Neural progenitor cell (in vitro differentiated cells): ENCODE data around the gene ATF7IP. TPM values are rescaled to one million over a fixed set of nuclear protein-coding genes. Genes with fewer than 3 reads are reported as not detected.

ENCODE experiments used
- DNase-seq: peaks from one replicate; pipeline ENCODE4 v3.0.0-alpha.2; 2016; ENCODE audit warnings: low spot score
- H2AFZ ChIP-seq: fragments of 200-600 bp; sonication (generic); replicated peaks from 2 replicates; pipeline ENCODE4 v1.6.1; 2016; ENCODE audit warnings: antibody characterized with exemption
- H3F3A ChIP-seq: fragments of 200-600 bp; sonication (generic); 2 replicates; pipeline ENCODE4 v1.6.1; 2016; ENCODE audit warnings: antibody characterized with exemption, low read depth
- H3K27ac ChIP-seq: fragments of 200-600 bp; sonication (generic); 2 replicates; pipeline ENCODE4 v1.5.1; 2016; ENCODE audit warnings: mild to moderate bottlenecking
- H3K27me3 ChIP-seq: fragments of 200-600 bp; sonication (generic); 2 replicates; pipeline ENCODE4 v1.6.1; 2016; ENCODE audit warnings: mild to moderate bottlenecking, moderate library complexity
- H3K36me3 ChIP-seq: fragments of 200-600 bp; sonication (generic); 2 replicates; pipeline ENCODE4 v1.5.1; 2016
- H3K4me1 ChIP-seq: fragments of 200-600 bp; sonication (generic); 2 replicates; pipeline ENCODE4 v1.6.1; 2016; ENCODE audit warnings: mixed run types
- H3K4me2 ChIP-seq: fragments of 200-600 bp; sonication (generic); 2 replicates; pipeline ENCODE4 v1.6.1; 2016
- H3K4me3 ChIP-seq: fragments of 200-600 bp; sonication (generic); 2 replicates; pipeline ENCODE4 v1.5.1; 2016
- H3K79me2 ChIP-seq: fragments of 200-600 bp; sonication (generic); 2 replicates; pipeline ENCODE4 v1.6.1; 2016; ENCODE audit warnings: low read depth
- H3K9ac ChIP-seq: fragments of 200-600 bp; sonication (generic); 2 replicates; pipeline ENCODE4 v1.6.1; 2016
- H3K9me3 ChIP-seq: fragments of 200-600 bp; sonication (generic); 2 replicates; pipeline ENCODE4 v1.5.1; 2016; ENCODE audit warnings: low read depth
- H4K20me1 ChIP-seq: fragments of 200-600 bp; sonication (generic); 2 replicates; pipeline ENCODE4 v1.6.1; 2016; ENCODE audit warnings: low read depth
- H3K27ac Mint-ChIP-seq: 3 replicates; pipeline ENCODE4 v1.8.0; 2021; ENCODE audit warnings: mixed read lengths
- H3K27me3 Mint-ChIP-seq: 2 replicates; pipeline ENCODE4 v1.8.0; 2022; ENCODE audit warnings: low read depth, mild to moderate bottlenecking, inconsistent platforms, moderate library complexity, mixed read lengths; ENCODE audit not compliant: insufficient read depth
- H3K36me3 Mint-ChIP-seq: 3 replicates; pipeline ENCODE4 v1.8.0; 2021; ENCODE audit warnings: mixed read lengths
- H3K4me1 Mint-ChIP-seq: 3 replicates; pipeline ENCODE4 v1.8.0; 2021; ENCODE audit warnings: mixed read lengths
- H3K4me3 Mint-ChIP-seq: 3 replicates; pipeline ENCODE4 v1.8.0; 2021; ENCODE audit warnings: mild to moderate bottlenecking, moderate library complexity, mixed read lengths
- H3K9me3 Mint-ChIP-seq: 3 replicates; pipeline ENCODE4 v1.8.0; 2020; ENCODE audit warnings: mixed read lengths
- CTCF ChIP-seq: fragments of 200-600 bp; sonication (generic); IDR thresholded peaks from 2 replicates; pipeline ENCODE4 v1.5.1; 2017; ENCODE audit warnings: antibody characterized with exemption, mild to moderate bottlenecking
- EZH2 ChIP-seq: fragments of 200-600 bp; sonication (generic); IDR thresholded peaks from 2 replicates; pipeline ENCODE4 v1.6.1; 2017; ENCODE audit warnings: antibody characterized with exemption, mild to moderate bottlenecking, moderate library complexity
- EZH2phosphoT487 ChIP-seq: fragments of 200-600 bp; sonication (generic); IDR thresholded peaks from 2 replicates; pipeline ENCODE4 v1.6.1; 2017; ENCODE audit warnings: antibody characterized with exemption
- total RNA-seq: library from RNA; depleted of rRNA; stranded (reverse); fragments of >200 nt; gene quantifications from 2 replicates; pipeline ENCODE4 v1.2.3, GENCODE V29; 2015; ENCODE audit warnings: low replicate concordance

Gene ATF7IP
- total RNA-seq, 1 donor from 2014 or later = 187 TPM

- Mint-ChIP-seq H3K27ac (peak overlapping the region; percentile 93), H3K36me3 (peaks cover 47% of the 10 kb centered on the region), H3K4me1 (peaks cover 6% of the 10 kb centered on the region), H3K4me3 (peak overlapping the region; percentile 78), H3K27me3 (no peaks in the 10 kb centered on the region), H3K9me3 (peaks cover 46% of the 10 kb centered on the region)
- Histone ChIP-seq H3K4me2 (peak overlapping the region; percentile 78), H3K27ac (peak overlapping the region; percentile 84), H2AFZ (no peak overlapping the region), H3K4me3 (peak overlapping the region; percentile 35), H3K9me3 (peaks cover 5% of the 10 kb centered on the region), H3F3A (peaks cover 32% of the 10 kb centered on the region), H3K9ac (no peak overlapping the region), H4K20me1 (peaks cover 8% of the 10 kb centered on the region), H3K36me3 (peaks cover 6% of the 10 kb centered on the region), H3K4me1 (peaks cover 70% of the 10 kb centered on the region), H3K79me2 (peaks cover 100% of the 10 kb centered on the region), H3K27me3 (no peaks in the 10 kb centered on the region)
- DNase-seq = peak; percentile 88
- TF ChIP-seq CTCF (no peak), EZH2 (no peak), EZH2phosphoT487 (no peak)
Measured at GRCh38 chr12:14417715-14418114, 52.2 kb downstream of the ATF7IP start.

GRCh38 chr12:14418451-14418890 lies 53.0 kb downstream of the ATF7IP start:
- peaks cover 63% of the 10 kb centered on the region for H3K4me1 ChIP-seq
- peak overlapping the region; percentile 35 for H3K4me3 ChIP-seq
- no peaks in the 10 kb centered on the region for H4K20me1 ChIP-seq
- Mint-ChIP-seq H3K27me3 (no peaks in the 10 kb centered on the region), H3K4me3 (no peak overlapping the region), H3K9me3 (peaks cover 47% of the 10 kb centered on the region), H3K27ac (no peak overlapping the region), H3K36me3 (peaks cover 50% of the 10 kb centered on the region), H3K4me1 (peaks cover 6% of the 10 kb centered on the region)
- peaks cover 24% of the 10 kb centered on the region for H3F3A ChIP-seq
- H2AFZ ChIP-seq = no peak overlapping the region
- peak overlapping the region; percentile 84 for H3K27ac ChIP-seq
- H3K9ac ChIP-seq = no peak overlapping the region
- H3K36me3 ChIP-seq = peaks cover 9% of the 10 kb centered on the region
- peak overlapping the region; percentile 78 for H3K4me2 ChIP-seq
- no peak for TF ChIP-seq EZH2phosphoT487
- peak; percentile 39 for TF ChIP-seq CTCF
- peaks cover 5% of the 10 kb centered on the region for H3K9me3 ChIP-seq
- peaks cover 100% of the 10 kb centered on the region for H3K79me2 ChIP-seq
- no peaks in the 10 kb centered on the region for H3K27me3 ChIP-seq
- no peak for DNase-seq

GRCh38 chr12:14422516-14423230 lies 57.2 kb downstream of the ATF7IP start:
- Mint-ChIP-seq H3K4me3 (no peak overlapping the region), H3K27me3 (no peaks in the 10 kb centered on the region), H3K36me3 (peaks cover 69% of the 10 kb centered on the region), H3K27ac (no peak overlapping the region), H3K4me1 (peaks cover 2% of the 10 kb centered on the region), H3K9me3 (peaks cover 69% of the 10 kb centered on the region)
- Histone ChIP-seq H4K20me1 (no peaks in the 10 kb centered on the region), H3K27ac (no peak overlapping the region), H3K79me2 (peaks cover 100% of the 10 kb centered on the region), H3K9ac (no peak overlapping the region), H3F3A (peaks cover 8% of the 10 kb centered on the region), H3K4me2 (no peak overlapping the region), H3K4me1 (peaks cover 22% of the 10 kb centered on the region), H3K9me3 (peaks cover 5% of the 10 kb centered on the region), H3K36me3 (peaks cover 30% of the 10 kb centered on the region), H2AFZ (no peak overlapping the region), H3K27me3 (no peaks in the 10 kb centered on the region), H3K4me3 (no peak overlapping the region)
- TF ChIP-seq EZH2 = no peak
- no peak for TF ChIP-seq CTCF
- no peak for TF ChIP-seq EZH2phosphoT487
- DNase-seq = no peak
